Measurements from ENCODE around the gene NR1H3. TPM values are rescaled to one million over a fixed set of nuclear protein-coding genes. Genes with fewer than 3 reads are reported as not detected.
A peak's percentile ranks its signal among the peaks of the same experiment; 100 is the strongest.

NR1H3 gene
- total RNA-seq, 1 donor from 2014 or later: 14.4 TPM

GRCh38 chr11:47229161-47229560 lies 28.6 kb upstream of the NR1H3 start:
- H3K4me1 Mint-ChIP-seq (ENCODE audit: unreplicated experiment): peaks cover 25% of the 10 kb centered on the region
- DNase-seq (ENCODE audit: extremely low spot score, unreplicated experiment): no peak
- H3K9me3 Mint-ChIP-seq (ENCODE audit: unreplicated experiment): no peaks in the 10 kb centered on the region
- no peaks in the 10 kb centered on the region for H3K27me3 Mint-ChIP-seq (ENCODE audit: unreplicated experiment)
- no peak overlapping the region for H3K4me3 Mint-ChIP-seq (ENCODE audit: unreplicated experiment)
- peaks cover 17% of the 10 kb centered on the region for H3K36me3 Mint-ChIP-seq (ENCODE audit: unreplicated experiment)
- no peak overlapping the region for H3K27ac Mint-ChIP-seq (ENCODE audit: unreplicated experiment)
- TF ChIP-seq, protein P1, sequence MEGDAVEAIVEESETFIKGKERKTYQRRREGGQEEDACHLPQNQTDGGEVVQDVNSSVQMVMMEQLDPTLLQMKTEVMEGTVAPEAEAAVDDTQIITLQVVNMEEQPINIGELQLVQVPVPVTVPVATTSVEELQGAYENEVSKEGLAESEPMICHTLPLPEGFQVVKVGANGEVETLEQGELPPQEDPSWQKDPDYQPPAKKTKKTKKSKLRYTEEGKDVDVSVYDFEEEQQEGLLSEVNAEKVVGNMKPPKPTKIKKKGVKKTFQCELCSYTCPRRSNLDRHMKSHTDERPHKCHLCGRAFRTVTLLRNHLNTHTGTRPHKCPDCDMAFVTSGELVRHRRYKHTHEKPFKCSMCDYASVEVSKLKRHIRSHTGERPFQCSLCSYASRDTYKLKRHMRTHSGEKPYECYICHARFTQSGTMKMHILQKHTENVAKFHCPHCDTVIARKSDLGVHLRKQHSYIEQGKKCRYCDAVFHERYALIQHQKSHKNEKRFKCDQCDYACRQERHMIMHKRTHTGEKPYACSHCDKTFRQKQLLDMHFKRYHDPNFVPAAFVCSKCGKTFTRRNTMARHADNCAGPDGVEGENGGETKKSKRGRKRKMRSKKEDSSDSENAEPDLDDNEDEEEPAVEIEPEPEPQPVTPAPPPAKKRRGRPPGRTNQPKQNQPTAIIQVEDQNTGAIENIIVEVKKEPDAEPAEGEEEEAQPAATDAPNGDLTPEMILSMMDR (IDR thresholded peaks at IDR 0.05): no peak

DNA sequence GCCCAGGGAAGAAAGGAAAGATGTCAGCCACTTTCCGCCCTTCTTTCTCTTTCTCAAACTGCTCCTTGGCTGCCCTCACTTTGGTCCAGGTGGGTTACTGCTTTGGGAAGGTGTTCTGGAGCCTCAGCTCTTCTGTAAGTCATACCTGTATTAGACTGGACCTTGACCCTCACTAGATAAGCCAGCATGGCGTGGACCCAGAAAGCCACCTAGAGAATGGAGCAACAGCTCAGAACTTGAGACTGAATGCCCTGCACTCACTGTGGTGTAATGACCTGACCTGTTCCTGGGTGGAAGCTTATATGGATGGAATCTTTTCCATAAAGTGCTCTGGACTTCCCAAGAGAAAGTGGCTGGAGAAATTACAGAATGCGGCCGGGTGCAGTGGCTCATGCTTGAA lies 24.7 kb upstream of the NR1H3 start:
- no peaks in the 10 kb centered on the region for H3K9me3 Mint-ChIP-seq (ENCODE audit: unreplicated experiment)
- H3K27ac Mint-ChIP-seq (ENCODE audit: unreplicated experiment): no peak overlapping the region
- H3K4me3 Mint-ChIP-seq (ENCODE audit: unreplicated experiment): no peak overlapping the region
- H3K27me3 Mint-ChIP-seq (ENCODE audit: unreplicated experiment): no peaks in the 10 kb centered on the region
- DNase-seq (ENCODE audit: extremely low spot score, unreplicated experiment): no peak
- H3K36me3 Mint-ChIP-seq (ENCODE audit: unreplicated experiment): peaks cover 23% of the 10 kb centered on the region
- TF ChIP-seq, protein P1 (IDR thresholded peaks at IDR 0.05): no peak
- H3K4me1 Mint-ChIP-seq (ENCODE audit: unreplicated experiment): peaks cover 11% of the 10 kb centered on the region

GRCh38 chr11:47233989-47234668 lies 23.7 kb upstream of the NR1H3 start:
- Mint-ChIP-seq H3K27ac (ENCODE audit: unreplicated experiment) (peak overlapping the region; percentile 79), H3K4me1 (ENCODE audit: unreplicated experiment) (peaks cover 11% of the 10 kb centered on the region), H3K27me3 (ENCODE audit: unreplicated experiment) (no peaks in the 10 kb centered on the region), H3K4me3 (ENCODE audit: unreplicated experiment) (no peak overlapping the region), H3K9me3 (ENCODE audit: unreplicated experiment) (no peaks in the 10 kb centered on the region), H3K36me3 (ENCODE audit: unreplicated experiment) (peaks cover 24% of the 10 kb centered on the region)
- no peak for DNase-seq (ENCODE audit: extremely low spot score, unreplicated experiment)
- TF ChIP-seq, protein P1 (IDR thresholded peaks at IDR 0.05): peak; percentile 42

DNA sequence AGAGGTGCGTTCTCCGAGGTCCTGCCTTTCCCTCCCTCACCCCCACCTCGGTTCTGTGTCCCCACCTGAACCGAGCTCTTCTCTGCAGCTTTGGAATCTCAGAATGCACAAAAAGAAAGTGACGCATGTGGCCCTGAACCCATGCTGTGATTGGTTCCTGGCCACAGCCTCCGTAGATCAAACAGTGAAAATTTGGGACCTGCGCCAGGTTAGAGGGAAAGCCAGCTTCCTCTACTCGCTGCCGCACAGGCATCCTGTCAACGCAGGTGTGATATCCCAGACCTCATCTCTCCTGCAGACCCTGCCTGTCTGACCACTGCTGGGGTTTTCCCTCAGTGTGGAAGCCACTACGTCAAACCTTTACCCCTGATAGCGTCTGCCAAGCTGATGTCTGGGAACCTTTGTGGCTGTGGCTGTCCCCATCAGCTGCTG lies 23.1 kb upstream of the NR1H3 start:
- no peaks in the 10 kb centered on the region for H3K27me3 Mint-ChIP-seq (ENCODE audit: unreplicated experiment)
- no peaks in the 10 kb centered on the region for H3K9me3 Mint-ChIP-seq (ENCODE audit: unreplicated experiment)
- no peak overlapping the region for H3K4me3 Mint-ChIP-seq (ENCODE audit: unreplicated experiment)
- peaks cover 11% of the 10 kb centered on the region for H3K4me1 Mint-ChIP-seq (ENCODE audit: unreplicated experiment)
- peak overlapping the region; percentile 79 for H3K27ac Mint-ChIP-seq (ENCODE audit: unreplicated experiment)
- no peak for DNase-seq (ENCODE audit: extremely low spot score, unreplicated experiment)
- peaks cover 24% of the 10 kb centered on the region for H3K36me3 Mint-ChIP-seq (ENCODE audit: unreplicated experiment)
- TF ChIP-seq, protein P1 (IDR thresholded peaks at IDR 0.05): no peak

DNA sequence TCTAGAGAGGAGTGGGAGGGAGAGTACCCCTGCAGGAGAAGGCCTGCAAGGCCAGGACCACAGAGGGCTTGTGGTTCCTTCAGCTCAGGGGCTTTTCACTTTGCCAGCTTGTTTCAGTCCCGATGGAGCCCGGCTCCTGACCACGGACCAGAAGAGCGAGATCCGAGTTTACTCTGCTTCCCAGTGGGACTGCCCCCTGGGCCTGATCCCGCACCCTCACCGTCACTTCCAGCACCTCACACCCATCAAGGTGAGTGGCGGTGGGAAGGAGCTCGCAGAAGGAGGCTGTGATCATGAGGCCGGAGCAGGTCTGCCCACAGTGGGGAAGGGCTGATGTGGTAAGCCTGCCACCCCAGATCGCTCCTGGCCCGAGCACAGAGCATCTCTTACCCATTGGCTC lies 22.6 kb upstream of the NR1H3 start:
- TF ChIP-seq, protein P1 (IDR thresholded peaks at IDR 0.05): no peak
- Mint-ChIP-seq H3K27ac (ENCODE audit: unreplicated experiment) (peak overlapping the region; percentile 12), H3K27me3 (ENCODE audit: unreplicated experiment) (no peaks in the 10 kb centered on the region), H3K36me3 (ENCODE audit: unreplicated experiment) (peaks cover 27% of the 10 kb centered on the region), H3K4me3 (ENCODE audit: unreplicated experiment) (no peak overlapping the region), H3K9me3 (ENCODE audit: unreplicated experiment) (no peaks in the 10 kb centered on the region), H3K4me1 (ENCODE audit: unreplicated experiment) (peaks cover 11% of the 10 kb centered on the region)
- no peak for DNase-seq (ENCODE audit: extremely low spot score, unreplicated experiment)
